Activated T-cell treated with anti-CD3 and anti-CD28 coated beads for 4 hours (primary cell): ENCODE results near the gene ICAM5.
"Not testable (repeated sequence)": the region's sequence is repeated elsewhere in the genome, so short reads cannot be mapped to it uniquely, and the experiment has no call there.

Experiments
- DNase-seq: peaks from one replicate; pipeline ENCODE4 v3.0.0-alpha.2; 2020

Gene ICAM5

GRCh38 chr19:10289836-10290356, at the start of gene ICAM5:
ICAM5 (plus strand) TSS chr19:10289952; CDS start chr19:10290044, 92 bp downstream.
- DNase-seq = peak; percentile 65

- not testable (repeated sequence) for DNase-seq
Observed at GRCh38 chr19:10241826-10242449, 47.8 kb upstream of the ICAM5 start.

- DNase-seq = no peak
Observed at GRCh38 chr19:10243606-10244005, 46.1 kb upstream of the ICAM5 start.

- DNase-seq = no peak
Observed at GRCh38 chr19:10245189-10245939, 44.4 kb upstream of the ICAM5 start.

GRCh38 chr19:10246511-10246910, 43.2 kb upstream of the ICAM5 start:
- DNase-seq = no peak

- DNase-seq = peak; percentile 94
Observed at GRCh38 chr19:10251792-10252694, 37.7 kb upstream of the ICAM5 start, which contains the start of gene MRPL4. MRPL4 (plus strand) TSS chr19:10252214; CDS start chr19:10252254, 40 bp downstream.

- DNase-seq = no peak
Observed at GRCh38 chr19:10252707-10253106, 37.0 kb upstream of the ICAM5 start.

- DNase-seq = no peak
Observed at GRCh38 chr19:10254244-10254643, 35.5 kb upstream of the ICAM5 start.

GRCh38 chr19:10255358-10255757, 34.4 kb upstream of the ICAM5 start:
- no peak for DNase-seq

- no peak for DNase-seq
Observed at GRCh38 chr19:10256551-10256950, 33.2 kb upstream of the ICAM5 start.

GRCh38 chr19:10256970-10257615, 32.7 kb upstream of the ICAM5 start:
- no peak for DNase-seq

- no peak for DNase-seq
Observed at GRCh38 chr19:10258080-10258710, 31.6 kb upstream of the ICAM5 start.

- DNase-seq = peak; percentile 91
Observed at GRCh38 chr19:10259162-10259905, 30.4 kb upstream of the ICAM5 start.

GRCh38 chr19:10260141-10260584, 29.6 kb upstream of the ICAM5 start:
- DNase-seq = peak; percentile 36

GRCh38 chr19:10262771-10263170, 27.0 kb upstream of the ICAM5 start:
- no peak for DNase-seq

GRCh38 chr19:10266706-10267105, 23.0 kb upstream of the ICAM5 start:
- no peak for DNase-seq

- no peak for DNase-seq
Observed at GRCh38 chr19:10268071-10268470, 21.7 kb upstream of the ICAM5 start.

- DNase-seq = peak; percentile 89
Observed at GRCh38 chr19:10269333-10270179, 20.2 kb upstream of the ICAM5 start.

- DNase-seq = peak; percentile 48
Observed at GRCh38 chr19:10270180-10270615, 19.6 kb upstream of the ICAM5 start.
